PFSK-1 (cell line): Measurements from ENCODE around the gene RARRES2.

Source experiments
- FOXP2 ChIP-seq: optimal IDR thresholded peaks from 2 replicates; pipeline ENCODE3; 2011; ENCODE audit warnings: borderline replicate concordance, control low read depth, inconsistent platforms; ENCODE audit not compliant: insufficient read depth; ENCODE audit errors: extremely low read length, extremely low read depth
- POLR2AphosphoS5 ChIP-seq: IDR thresholded peaks from 2 replicates; pipeline ENCODE4 v1.6.1; 2012; ENCODE audit warnings: low read depth, mild to moderate bottlenecking, control low read depth, low read length, moderate library complexity
- SIN3A ChIP-seq: IDR thresholded peaks from 2 replicates; pipeline ENCODE4 v1.6.1; 2012; ENCODE audit warnings: mild to moderate bottlenecking, low read length, moderate library complexity, borderline replicate concordance; ENCODE audit not compliant: insufficient read depth
- TAF1 ChIP-seq: IDR thresholded peaks from 2 replicates; pipeline ENCODE4 v1.6.1; 2012; ENCODE audit warnings: low read length, control low read depth, borderline replicate concordance; ENCODE audit not compliant: insufficient read depth
- TF ChIP-seq, protein P1 (sequence below), 2 experiments: IDR thresholded peaks; 2 replicates each; pipeline versions ENCODE4 v1.6.1 to v1.8.0; 2011 to 2012; ENCODE audit warnings: low read depth in 2 of 2, low read length in 2 of 2, control low read depth in 1 of 2, inconsistent platforms in 1 of 2, mild to moderate bottlenecking in 1 of 2, moderate library complexity in 1 of 2; ENCODE audit not compliant: insufficient read depth in 1 of 2

RARRES2 gene

DNA sequence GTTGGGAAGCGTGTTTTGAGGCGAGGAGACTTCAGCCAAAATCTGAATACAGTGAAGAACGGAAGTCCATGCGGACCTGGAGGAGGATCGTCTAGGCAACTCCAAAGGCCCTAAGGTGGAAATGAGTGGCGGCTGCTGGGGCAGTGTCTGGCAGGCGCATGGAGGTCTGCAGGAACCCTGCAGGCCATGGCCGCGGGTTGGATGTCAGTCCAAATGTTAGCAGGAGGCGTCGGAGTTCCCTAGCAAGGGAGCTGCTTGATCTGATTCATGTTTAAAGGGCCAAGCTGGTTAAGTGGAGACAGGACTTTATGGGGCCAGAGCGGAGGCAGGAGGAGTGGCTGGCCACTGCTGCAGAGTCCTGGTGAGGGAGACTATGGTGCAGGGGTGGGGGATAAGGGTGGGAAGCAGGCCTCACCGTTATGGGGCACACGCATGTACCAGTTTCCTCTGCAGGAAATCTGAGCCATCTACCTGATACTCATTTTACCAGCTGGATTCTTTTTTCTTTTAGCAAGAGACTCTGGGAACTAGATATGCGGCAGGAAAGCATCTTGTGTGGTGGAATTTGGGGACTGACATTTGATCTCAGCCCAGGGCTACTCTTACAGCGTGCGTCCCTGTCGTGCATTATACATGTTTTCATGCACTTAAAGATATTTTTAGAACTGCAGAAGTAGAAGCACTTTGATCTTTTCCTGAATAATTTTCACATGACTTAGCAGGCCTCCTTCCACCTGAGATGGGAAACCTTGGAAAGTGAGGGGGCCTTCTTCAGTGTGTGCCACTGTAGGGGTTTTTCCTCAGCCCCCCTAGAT is 20.6 kb upstream of the RARRES2 start:
- TF ChIP-seq TAF1 = no peak
- no peak for TF ChIP-seq SIN3A
- TF ChIP-seq, protein P1, sequence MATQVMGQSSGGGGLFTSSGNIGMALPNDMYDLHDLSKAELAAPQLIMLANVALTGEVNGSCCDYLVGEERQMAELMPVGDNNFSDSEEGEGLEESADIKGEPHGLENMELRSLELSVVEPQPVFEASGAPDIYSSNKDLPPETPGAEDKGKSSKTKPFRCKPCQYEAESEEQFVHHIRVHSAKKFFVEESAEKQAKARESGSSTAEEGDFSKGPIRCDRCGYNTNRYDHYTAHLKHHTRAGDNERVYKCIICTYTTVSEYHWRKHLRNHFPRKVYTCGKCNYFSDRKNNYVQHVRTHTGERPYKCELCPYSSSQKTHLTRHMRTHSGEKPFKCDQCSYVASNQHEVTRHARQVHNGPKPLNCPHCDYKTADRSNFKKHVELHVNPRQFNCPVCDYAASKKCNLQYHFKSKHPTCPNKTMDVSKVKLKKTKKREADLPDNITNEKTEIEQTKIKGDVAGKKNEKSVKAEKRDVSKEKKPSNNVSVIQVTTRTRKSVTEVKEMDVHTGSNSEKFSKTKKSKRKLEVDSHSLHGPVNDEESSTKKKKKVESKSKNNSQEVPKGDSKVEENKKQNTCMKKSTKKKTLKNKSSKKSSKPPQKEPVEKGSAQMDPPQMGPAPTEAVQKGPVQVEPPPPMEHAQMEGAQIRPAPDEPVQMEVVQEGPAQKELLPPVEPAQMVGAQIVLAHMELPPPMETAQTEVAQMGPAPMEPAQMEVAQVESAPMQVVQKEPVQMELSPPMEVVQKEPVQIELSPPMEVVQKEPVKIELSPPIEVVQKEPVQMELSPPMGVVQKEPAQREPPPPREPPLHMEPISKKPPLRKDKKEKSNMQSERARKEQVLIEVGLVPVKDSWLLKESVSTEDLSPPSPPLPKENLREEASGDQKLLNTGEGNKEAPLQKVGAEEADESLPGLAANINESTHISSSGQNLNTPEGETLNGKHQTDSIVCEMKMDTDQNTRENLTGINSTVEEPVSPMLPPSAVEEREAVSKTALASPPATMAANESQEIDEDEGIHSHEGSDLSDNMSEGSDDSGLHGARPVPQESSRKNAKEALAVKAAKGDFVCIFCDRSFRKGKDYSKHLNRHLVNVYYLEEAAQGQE (IDR thresholded peaks at IDR 0.05; ENCODE audit: insufficient read depth in 1 of 2, low read depth in 2 of 2, low read length in 2 of 2) = no peak
- no peak for TF ChIP-seq FOXP2
- TF ChIP-seq POLR2AphosphoS5 = no peak

DNA sequence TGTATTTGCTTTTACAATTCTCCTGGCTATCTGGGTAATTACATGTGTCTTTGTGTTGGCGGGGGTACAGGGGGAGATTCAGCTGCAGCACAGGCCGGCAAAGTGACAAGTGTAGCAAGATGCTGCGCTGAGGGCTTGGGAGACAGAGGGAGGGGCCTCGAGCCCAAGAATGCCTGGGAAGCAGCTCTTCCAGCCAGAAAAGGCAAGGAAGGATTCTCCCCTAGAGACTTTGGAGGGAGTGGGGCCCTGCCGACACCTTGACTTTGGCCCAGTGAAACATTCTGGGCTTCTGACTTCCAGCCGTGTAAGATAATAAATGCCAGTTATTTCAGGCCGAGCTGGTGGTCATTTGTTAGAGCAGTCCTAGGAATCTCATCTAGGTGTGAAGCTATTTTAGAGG is 20.0 kb upstream of the RARRES2 start:
- TF ChIP-seq, protein P1 (IDR thresholded peaks at IDR 0.05; ENCODE audit: insufficient read depth in 1 of 2, low read depth in 2 of 2, low read length in 2 of 2) = no peak
- TF ChIP-seq TAF1 = no peak
- no peak for TF ChIP-seq SIN3A
- no peak for TF ChIP-seq FOXP2
- no peak for TF ChIP-seq POLR2AphosphoS5

DNA sequence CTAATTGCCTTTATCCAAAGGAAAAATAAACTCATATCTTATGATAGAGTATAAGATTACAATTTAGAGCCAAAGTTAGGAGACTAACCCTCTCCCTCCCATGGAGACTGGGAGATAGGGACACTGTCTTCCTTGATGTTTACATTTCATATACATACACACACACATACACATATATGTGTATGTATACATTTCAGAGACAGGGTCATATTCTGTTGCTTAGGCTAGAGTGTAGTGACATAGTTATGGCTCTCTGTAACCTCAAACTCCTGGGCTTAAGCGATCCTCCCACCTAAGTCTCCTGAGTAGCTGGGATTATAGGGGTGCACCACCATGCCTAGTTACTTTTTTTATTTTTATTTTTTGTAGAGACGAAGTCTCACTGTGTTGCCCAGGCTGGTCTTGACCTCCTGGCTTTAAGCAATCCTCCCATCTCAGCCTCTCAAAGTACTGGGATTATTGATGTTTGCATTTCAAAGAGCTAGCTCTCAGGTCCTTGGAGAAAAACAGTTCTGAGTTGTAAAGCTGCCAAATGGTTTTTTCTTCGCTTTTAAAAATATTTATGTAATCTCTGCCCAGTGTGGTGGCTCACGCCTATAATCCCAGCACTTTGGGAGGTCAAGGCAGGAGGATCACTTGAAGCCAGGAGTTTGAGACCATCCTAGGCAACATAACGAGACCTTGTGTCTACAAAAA is 19.1 kb upstream of the RARRES2 start:
- TF ChIP-seq POLR2AphosphoS5 (no peak), TAF1 (no peak), FOXP2 (no peak), SIN3A (no peak)
- TF ChIP-seq, protein P1 (IDR thresholded peaks at IDR 0.05; ENCODE audit: insufficient read depth in 1 of 2, low read depth in 2 of 2, low read length in 2 of 2) = no peak

DNA sequence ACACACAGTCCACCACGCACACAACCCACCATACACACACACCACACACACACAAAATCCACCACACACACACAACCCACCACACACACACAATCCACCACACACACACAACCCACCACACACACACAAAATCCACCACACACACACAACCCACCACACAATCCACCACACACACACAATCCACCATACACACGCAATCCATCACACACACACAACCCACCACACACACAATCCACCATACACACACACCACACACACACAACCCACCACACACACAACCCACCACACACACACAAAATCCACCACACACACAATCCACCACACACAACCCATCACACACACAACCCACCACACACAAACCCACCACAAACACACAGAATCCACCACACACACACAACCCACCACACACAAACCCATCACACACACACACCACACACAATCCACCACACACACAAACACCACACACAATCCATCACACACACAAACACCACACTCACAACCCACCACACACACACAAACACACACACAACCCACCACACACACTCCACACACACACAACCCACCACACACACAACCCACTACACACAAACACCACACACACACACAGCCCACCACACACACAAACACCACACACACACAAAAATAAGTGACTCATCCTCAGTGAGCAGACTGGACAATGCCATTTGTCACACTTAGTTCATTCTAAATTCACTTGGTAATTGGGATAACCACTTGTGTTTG is 18.4 kb upstream of the RARRES2 start:
- TF ChIP-seq SIN3A = no peak
- TF ChIP-seq, protein P1 (IDR thresholded peaks at IDR 0.05; ENCODE audit: insufficient read depth in 1 of 2, low read depth in 2 of 2, low read length in 2 of 2) = no peak
- TF ChIP-seq TAF1 = no peak
- TF ChIP-seq POLR2AphosphoS5 = no peak
- no peak for TF ChIP-seq FOXP2
